Mucosa of rectum (tissue), 2 donors: ENCODE results near the gene DCAF11.

Experiments
- H3K27ac ChIP-seq, 2 donors: one replicate each; pipeline ENCODE4 v1.7.0; 2013; ENCODE audit warnings: inconsistent platforms in 2 of 2, low read depth in 2 of 2, low read length in 2 of 2
- H3K27me3 ChIP-seq, 2 donors: one replicate each; pipeline ENCODE4 v1.7.0; 2013; ENCODE audit warnings: low read length in 2 of 2; ENCODE audit not compliant: control insufficient read depth in 2 of 2, insufficient read depth in 2 of 2
- H3K36me3 ChIP-seq, 2 donors: one replicate each; pipeline ENCODE4 v1.7.0; 2013; ENCODE audit warnings: low read length in 2 of 2; ENCODE audit not compliant: control insufficient read depth in 2 of 2, insufficient read depth in 2 of 2
- H3K4me1 ChIP-seq, 2 donors: one replicate each; pipeline ENCODE4 v1.7.0; 2013; ENCODE audit warnings: low read length in 2 of 2, mild to moderate bottlenecking in 1 of 2; ENCODE audit not compliant: control insufficient read depth in 2 of 2, insufficient read depth in 2 of 2
- H3K4me3 ChIP-seq, 2 donors: one replicate each; pipeline ENCODE4 v1.7.0; 2013; ENCODE audit warnings: low read length in 2 of 2
- H3K9ac ChIP-seq, 2 donors: one replicate each; pipeline ENCODE4 v1.7.0; 2013; ENCODE audit warnings: low read length in 2 of 2, low read depth in 1 of 2, mild to moderate bottlenecking in 1 of 2
- H3K9me3 ChIP-seq, 2 donors: one replicate each; pipeline ENCODE4 v1.7.0; 2013; ENCODE audit warnings: low read length in 2 of 2; ENCODE audit not compliant: control insufficient read depth in 2 of 2
- donor health status: healthy.
- donor health status: Normal muscosa, but diverticular disease.

DCAF11 gene

DNA sequence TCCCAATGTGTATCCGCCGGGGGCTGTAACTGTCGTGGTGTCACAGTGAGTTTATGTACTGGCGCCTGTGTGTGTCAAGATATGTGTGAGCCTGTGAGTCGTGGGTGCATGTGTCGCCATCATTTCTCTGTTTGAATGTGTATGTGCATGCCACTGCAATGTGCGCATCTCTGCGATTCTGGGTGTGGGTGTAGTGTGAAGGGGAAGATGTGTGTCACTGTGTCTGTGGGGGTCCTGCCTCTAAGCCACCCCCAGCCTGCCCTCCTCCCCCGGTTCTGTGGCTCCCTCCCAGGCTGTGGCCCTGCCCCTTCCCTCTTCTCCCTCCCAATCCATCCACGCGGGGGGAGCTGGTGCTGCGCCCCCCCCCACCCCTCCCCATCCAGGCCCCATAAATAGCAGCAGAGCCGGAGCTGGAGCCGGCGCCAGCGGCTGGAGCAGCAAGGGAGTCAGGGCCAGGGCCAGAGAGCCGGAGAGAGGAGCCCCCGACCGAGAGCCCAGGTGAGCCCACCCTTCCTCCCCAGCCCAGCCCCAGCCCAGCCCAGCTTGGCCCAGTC is 43.4 kb upstream of the DCAF11 start, which contains the start of gene CPNE6:
Gene CPNE6 (plus strand): TSS at position 419 of the 554 bp plus-strand sequence. CDS start 1,375 bp downstream, outside the sequence.
- H3K4me3 ChIP-seq = peak within 1 kb of the TSS in 1 of 2 donors; percentile 13
- H3K27me3 ChIP-seq = no peaks in the 10 kb centered on the region
- no peak within 1 kb of the TSS for H3K9ac ChIP-seq
- peaks cover 26 to 34% of the 10 kb centered on the region in 2 donors for H3K4me1 ChIP-seq
- H3K36me3 ChIP-seq = no peaks in the 10 kb centered on the region
- H3K9me3 ChIP-seq = no peaks in the 10 kb centered on the region
- no peak within 1 kb of the TSS for H3K27ac ChIP-seq

GRCh38 chr14:24071836-24072430 is 42.6 kb upstream of the DCAF11 start:
- Histone ChIP-seq H3K27ac (no peak overlapping the region), H3K4me3 (peak overlapping the region in 1 of 2 donors; percentile 13), H3K9ac (no peak overlapping the region), H3K9me3 (no peaks in the 10 kb centered on the region), H3K4me1 (peaks cover 21 to 28% of the 10 kb centered on the region in 2 donors), H3K27me3 (no peaks in the 10 kb centered on the region), H3K36me3 (no peaks in the 10 kb centered on the region)

DNA sequence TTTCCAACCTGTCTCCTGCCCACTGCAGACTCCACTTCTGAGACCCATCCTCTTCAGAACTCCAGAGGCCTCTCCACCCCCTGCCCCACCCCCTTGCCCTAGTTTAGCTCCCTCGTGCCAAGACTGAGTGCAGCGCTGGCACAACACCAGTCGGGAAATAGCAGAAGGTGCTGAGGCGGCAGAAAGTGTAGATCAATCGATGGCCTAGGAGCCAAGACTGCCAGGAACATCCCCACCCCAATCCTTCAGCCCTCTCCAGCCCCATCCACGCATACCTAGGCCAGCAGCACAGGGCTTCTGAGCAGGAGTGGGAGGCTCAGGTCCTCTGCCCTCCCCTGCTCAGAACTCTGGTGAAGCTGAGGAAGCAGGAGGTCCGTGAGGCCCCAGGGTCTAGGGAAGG is 42.1 kb upstream of the DCAF11 start:
- Histone ChIP-seq H3K4me1 (peaks cover 16 to 22% of the 10 kb centered on the region in 2 donors), H3K27me3 (no peaks in the 10 kb centered on the region), H3K4me3 (no peak overlapping the region), H3K36me3 (no peaks in the 10 kb centered on the region), H3K9ac (no peak overlapping the region), H3K9me3 (no peaks in the 10 kb centered on the region), H3K27ac (no peak overlapping the region)

- H3K4me3 ChIP-seq = no peak overlapping the region
- no peaks in the 10 kb centered on the region for H3K27me3 ChIP-seq
- H3K36me3 ChIP-seq = no peaks in the 10 kb centered on the region
- H3K27ac ChIP-seq = no peak overlapping the region
- no peak overlapping the region for H3K9ac ChIP-seq
- no peaks in the 10 kb centered on the region for H3K9me3 ChIP-seq
- peaks cover 12 to 18% of the 10 kb centered on the region in 2 donors for H3K4me1 ChIP-seq
Observed at GRCh38 chr14:24072881-24073877, 41.4 kb upstream of the DCAF11 start.

- Histone ChIP-seq H3K4me3 (no peak overlapping the region), H3K9me3 (no peaks in the 10 kb centered on the region), H3K27ac (no peak overlapping the region), H3K27me3 (peaks cover 0 to 3% of the 10 kb centered on the region in 2 donors), H3K4me1 (peaks cover 12 to 18% of the 10 kb centered on the region in 2 donors), H3K36me3 (no peaks in the 10 kb centered on the region), H3K9ac (no peak overlapping the region)
Observed at GRCh38 chr14:24074625-24075484, 39.7 kb upstream of the DCAF11 start.

GRCh38 chr14:24075485-24076301 is 38.9 kb upstream of the DCAF11 start:
- peaks cover 15 to 22% of the 10 kb centered on the region in 2 donors for H3K4me1 ChIP-seq
- H3K4me3 ChIP-seq = no peak overlapping the region
- H3K27me3 ChIP-seq = peaks cover 0 to 3% of the 10 kb centered on the region in 2 donors
- no peak overlapping the region for H3K27ac ChIP-seq
- no peaks in the 10 kb centered on the region for H3K9me3 ChIP-seq
- no peak overlapping the region for H3K9ac ChIP-seq
- no peaks in the 10 kb centered on the region for H3K36me3 ChIP-seq

DNA sequence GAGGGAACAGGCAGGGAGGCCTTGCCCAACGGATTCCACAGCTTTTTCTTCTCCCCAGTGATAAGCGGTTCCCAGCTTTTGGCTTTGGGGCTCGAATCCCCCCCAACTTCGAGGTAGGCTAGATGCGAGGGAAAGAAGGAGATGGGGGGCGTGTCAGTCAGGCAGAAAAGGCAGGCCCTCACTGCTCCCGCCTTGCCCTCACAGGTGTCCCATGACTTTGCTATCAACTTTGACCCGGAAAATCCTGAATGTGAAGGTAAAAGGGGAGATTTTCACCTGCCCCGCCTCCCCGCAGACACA is 38.3 kb upstream of the DCAF11 start:
- Histone ChIP-seq H3K4me1 (peaks cover 20 to 25% of the 10 kb centered on the region in 2 donors), H3K9ac (no peak overlapping the region), H3K27me3 (peaks cover 0 to 3% of the 10 kb centered on the region in 2 donors), H3K36me3 (no peaks in the 10 kb centered on the region), H3K4me3 (no peak overlapping the region), H3K27ac (no peak overlapping the region), H3K9me3 (no peaks in the 10 kb centered on the region)

- no peaks in the 10 kb centered on the region for H3K36me3 ChIP-seq
- H3K9ac ChIP-seq = no peak overlapping the region
- H3K4me1 ChIP-seq = peaks cover 15 to 23% of the 10 kb centered on the region in 2 donors
- H3K27ac ChIP-seq = no peak overlapping the region
- no peaks in the 10 kb centered on the region for H3K9me3 ChIP-seq
- peaks cover 0 to 3% of the 10 kb centered on the region in 2 donors for H3K27me3 ChIP-seq
- H3K4me3 ChIP-seq = no peak overlapping the region
Observed at GRCh38 chr14:24077086-24077485, 37.5 kb upstream of the DCAF11 start.

DNA sequence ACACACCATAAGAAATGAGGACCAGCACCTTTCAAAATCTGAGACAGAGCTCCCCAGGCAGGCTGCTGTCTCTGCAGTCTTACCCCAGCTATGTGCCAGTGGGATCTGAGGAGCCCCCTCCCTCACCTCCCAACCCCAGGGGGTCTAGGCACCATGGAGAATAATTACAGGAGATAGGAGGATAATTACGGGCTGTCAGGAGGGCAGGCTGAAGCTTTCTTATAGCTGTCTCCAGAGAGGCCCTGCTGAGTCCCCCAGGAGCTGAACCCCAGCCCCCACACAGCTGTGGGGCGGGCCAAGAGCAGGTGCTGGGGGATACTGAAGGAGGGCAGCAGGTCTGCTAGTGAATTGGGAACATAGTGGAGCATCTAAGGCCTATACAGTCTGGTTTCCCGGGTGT is 36.4 kb upstream of the DCAF11 start:
- Histone ChIP-seq H3K9ac (no peak overlapping the region), H3K4me3 (no peak overlapping the region), H3K9me3 (no peaks in the 10 kb centered on the region), H3K27ac (no peak overlapping the region), H3K36me3 (no peaks in the 10 kb centered on the region), H3K4me1 (peaks cover 8 to 15% of the 10 kb centered on the region in 2 donors), H3K27me3 (peaks cover 0 to 3% of the 10 kb centered on the region in 2 donors)
